Stimulated activated CD8-positive, alpha-beta memory T cell treated with anti-CD3 and anti-CD28 coated beads, Interleukin-15, amount 100 ng/mL, for 24 hours (primary cell): ENCODE data around the gene OAF.

Experiments used
- DNase-seq: peaks from one replicate; pipeline ENCODE4 v3.0.0-alpha.2; 2020; ENCODE audit warnings: low read depth

Gene OAF

DNA sequence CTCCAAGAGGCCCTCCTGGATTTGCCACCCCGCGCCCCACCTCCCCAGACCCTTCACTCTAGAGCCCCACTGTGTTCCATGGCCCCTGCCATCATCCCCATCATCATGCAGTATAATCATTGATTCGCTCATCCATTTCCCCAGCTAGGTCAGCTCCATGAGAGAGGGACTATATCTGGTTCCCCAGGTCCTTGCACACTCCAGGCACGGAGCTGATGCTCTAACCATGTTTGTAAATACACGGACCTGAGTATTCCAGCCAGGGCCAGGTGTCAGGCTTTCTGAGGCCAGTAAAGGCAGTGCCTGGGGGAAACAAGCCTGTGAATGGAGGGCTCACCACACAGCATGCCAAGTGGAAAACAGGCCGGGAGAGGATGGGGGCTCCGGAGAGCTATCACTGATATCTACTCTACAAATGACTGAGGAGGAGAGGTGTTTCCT lies 27.1 kb upstream of the OAF start:
- no peak for DNase-seq

GRCh38 chr11:120184371-120184945 lies 26.4 kb upstream of the OAF start:
- DNase-seq, result no peak

GRCh38 chr11:120184946-120185705 lies 25.7 kb upstream of the OAF start:
- DNase-seq, result no peak

DNA sequence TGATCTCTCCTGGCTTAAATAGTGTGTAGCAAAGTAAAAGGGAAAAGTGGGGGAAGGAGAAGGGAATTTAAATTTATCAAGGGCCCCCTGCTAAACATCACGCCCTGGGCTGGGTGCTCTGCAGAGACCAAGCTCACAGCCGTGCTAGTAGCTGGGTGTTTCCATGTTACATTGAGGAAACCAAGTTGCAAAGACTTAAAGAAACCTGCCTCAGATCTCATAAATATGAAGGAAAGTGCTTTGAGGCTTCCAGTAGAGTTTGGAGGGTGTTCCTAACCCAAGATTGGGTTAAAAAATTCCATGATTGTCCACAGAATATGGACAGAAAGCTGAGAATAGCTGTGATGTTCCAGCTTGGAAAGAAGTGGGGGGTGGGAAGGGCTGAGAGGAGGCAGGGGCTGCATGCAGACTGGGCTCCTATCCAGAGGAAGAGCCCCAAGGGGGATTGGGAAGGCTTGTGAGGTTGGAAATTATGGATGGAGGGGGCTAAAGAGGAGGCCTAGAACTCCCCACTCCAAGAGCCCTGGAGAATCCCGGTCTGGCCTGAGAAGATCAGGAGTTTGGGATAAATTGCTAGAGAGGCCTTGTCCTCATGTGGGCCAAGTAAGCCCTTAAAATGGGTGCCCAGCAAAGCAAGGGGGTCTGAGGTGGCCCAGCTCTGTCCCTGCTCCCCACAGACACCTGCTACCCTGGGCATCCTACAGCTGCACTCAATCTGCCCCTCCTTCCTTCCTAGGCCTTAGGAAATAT lies 25.0 kb upstream of the OAF start:
- no peak for DNase-seq

DNA sequence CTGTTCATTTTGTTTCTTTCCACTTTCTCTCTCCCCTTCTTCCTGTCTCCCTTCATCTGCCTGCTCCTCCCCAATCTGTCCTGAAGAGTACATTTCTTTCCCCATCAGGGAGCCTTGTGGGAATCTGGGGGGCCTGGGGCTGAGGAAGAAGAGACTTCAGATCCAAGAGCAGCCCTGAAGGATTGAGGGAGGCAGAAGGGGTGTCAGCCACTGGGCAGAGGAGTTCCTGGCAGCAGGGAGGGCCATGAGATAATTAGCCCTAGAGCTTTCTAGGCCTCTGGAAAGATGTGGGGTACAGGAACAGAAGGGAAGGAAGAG lies 24.4 kb upstream of the OAF start:
- DNase-seq, result no peak

DNA sequence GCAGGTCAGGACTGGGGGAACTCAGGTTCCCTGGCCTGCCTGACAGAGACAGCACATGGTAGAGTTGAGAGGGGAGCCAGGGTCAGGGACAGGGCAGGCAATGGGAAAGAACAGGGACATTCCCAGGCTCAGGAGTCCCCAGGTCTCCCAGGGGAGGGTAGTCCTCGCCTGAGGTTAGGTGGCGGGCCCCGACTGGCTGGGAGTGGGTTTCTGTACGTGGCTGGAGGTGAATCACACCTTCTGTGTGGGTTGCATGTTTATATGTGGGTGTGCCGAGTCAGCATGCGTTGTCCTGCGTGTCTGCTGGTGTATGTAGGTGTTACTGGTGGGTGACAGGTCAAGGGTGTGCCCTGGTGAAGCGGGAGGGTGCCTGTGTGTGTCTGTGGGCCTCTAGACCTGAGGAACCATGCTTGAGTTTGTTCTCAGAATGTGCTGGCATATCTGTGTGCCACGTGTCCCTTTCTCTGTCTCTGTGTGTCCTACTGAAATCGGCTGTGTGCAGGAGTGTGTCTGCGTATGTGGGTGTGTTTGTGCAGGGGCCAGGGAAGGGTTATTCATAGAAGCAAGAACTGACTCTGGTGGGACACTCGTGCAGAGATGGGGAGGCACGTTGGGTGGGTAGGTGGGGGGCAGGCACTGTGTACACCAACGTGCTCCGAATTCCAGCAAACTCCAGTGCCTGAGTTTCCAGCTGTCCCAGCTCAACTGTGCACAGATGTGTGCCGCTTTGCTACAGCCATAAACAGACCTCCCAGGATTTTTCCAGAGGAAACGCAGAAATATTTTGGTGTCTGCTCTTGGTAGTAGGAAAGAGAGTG lies 23.8 kb upstream of the OAF start:
- no peak for DNase-seq

GRCh38 chr11:120188371-120188770 lies 22.5 kb upstream of the OAF start:
- no peak for DNase-seq

GRCh38 chr11:120188811-120189455 lies 21.9 kb upstream of the OAF start:
- DNase-seq, result no peak

DNA sequence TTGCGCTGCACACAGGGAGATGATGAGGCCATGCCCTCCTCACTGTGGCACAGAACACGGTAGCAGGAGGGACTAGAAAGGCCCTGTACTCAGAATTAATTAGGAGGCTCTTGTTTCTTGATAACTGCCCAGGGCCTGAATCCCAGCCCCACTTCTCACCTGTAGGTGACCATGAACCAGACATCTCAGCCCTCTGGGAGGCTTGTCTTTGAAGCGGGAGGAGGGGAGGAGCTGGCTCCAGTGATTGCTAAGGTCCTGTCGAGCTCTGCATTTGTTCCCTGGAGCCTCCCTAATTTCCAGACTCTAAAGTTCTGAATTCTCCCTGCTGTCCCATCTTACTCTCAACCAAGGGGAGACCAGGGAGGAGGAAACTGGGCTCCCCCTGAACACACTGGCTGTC lies 19.8 kb upstream of the OAF start:
- DNase-seq, result no peak

DNA sequence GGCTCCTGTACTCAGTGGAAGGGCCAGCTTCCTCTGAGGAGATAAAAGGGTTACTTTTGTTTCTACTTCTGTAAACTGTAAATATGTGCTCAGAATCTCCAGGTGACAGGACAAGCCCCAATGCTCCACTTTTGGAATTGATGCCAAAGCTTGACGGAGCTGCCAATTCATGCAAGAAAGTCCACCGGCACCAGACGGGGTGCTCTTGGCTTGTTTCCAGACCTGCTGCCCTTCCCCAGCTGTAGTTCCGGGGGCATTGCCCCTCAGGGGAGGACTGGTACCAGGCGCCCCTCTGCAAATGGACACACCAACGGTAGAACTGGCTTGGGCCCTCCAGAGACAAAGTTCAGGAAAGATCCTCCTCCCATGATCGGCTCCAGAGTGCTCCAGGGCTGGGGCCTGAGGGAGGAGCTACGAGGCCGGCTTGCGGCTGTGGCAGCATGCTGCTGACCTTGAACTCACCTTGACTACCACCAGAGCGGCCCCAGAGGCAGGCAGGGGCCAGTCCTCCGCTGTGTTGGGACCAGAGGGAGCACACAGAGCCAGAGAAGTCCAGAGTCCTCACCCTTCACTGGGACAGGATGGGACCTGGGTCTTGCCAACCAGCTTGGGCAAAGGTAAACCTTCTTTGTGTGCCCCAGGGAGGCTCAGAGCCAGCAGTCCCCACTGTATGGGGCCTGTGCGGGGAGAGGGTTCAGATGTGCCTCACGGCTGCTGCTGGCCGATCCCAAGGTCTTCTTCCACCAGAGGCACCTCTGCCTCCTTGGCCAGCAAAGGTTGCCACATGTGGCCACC lies 17.8 kb upstream of the OAF start:
- DNase-seq, result no peak

DNA sequence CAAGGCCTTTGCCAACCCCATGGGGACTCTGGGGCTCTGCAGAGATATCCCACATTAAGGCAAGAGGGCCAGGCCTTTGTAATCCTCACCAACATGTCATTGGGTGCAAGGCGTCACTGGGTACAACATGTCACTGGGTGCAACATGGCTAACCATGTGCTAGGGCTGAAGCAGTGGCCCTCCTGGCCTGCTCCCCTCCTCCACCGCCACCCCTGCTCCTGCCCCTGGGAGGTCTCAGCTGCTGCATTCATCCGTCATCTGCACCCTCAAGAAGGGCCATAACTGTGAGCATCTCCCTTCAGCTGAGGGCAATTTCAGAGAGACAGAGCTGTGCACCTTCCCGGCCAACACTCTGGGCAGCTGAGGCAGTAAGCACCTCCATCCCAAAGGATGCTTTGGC lies 16.7 kb upstream of the OAF start:
- DNase-seq, result no peak

DNA sequence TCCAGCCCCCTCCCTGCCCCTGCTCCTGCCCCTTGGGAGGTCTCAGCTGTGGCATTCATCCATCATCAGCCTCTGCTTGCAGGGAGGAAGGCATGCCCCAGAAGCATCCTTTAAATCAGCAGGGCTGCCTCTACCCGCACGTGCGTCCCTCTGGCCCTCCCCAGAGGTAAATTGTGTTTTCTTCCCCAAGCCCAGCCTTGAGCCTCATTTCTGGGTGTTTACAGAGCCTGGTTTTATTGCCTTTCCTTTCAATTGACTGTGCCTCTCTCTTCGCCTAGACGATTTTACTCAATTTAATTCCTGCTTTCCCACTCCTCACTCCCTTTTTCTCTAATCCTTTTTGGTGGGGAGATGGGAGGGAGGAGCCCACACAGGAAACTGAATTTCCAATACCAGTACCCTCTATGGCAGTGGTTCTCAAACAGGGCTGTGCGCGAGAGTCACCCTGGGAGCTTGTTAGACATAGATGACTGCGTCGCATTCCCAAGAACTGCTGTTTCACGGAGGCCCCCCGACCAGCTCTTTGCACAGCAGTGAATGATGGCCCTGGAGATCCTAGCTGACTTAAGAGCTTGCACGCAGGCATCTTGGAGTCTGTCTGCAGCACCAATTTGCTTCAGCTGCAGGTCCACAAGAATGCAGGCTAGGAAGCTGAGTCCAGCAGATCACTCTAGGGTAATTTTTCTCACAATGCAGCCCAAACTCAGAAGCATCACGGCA lies 15.1 kb upstream of the OAF start:
- DNase-seq, result no peak

DNA sequence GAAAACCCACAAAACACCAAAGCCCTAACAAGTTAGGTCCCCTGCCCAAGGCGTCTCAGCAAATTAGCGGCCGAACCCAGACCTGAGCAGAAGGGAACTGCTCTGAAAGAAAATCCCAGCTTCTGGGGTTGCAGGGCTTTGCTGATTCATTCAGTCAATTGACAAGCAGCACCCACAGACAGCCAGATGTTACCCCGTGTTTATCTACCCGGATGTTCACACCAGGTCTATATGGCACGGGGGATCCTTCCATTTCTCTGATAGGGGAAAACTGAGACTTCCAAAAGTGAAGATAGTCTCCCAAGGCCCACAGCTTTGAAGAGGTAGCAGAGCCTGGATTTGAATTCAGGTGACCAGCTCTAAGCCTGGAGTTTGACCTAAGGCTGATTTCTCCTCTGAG lies 14.0 kb upstream of the OAF start:
- no peak for DNase-seq

DNA sequence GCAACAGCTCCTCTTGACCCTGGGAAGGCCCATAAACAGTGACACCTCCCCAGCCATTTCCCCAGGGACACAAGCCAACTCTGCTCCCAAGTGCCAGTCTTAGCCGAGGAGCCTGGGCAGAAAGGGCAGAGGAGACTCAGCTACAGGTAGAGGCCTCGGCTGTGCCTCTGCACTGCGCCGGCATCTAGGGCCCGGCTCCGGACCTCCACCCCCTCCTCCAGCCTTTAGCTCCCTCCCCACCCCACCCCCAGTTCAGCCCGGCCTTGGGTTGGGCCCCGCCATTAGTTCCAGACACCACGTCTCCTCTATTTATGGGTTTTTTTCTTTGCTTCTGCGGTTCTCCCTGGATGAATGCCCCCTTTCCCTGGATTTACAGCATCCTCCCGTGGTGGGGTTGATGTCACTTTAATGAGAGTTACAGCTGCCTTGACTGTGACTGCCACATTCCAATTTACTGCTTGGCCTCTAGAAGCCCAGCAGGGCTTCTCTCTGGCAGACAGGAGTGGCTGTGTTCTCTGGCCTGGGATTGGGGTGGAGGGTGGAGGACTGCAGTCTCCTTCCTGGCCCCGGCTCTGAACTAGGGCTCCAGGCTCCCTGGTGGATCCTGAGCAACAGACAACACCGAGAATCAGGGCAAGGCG lies 13.5 kb upstream of the OAF start:
- no peak for DNase-seq

- DNase-seq, result no peak
Observed at GRCh38 chr11:120197977-120198376, 12.9 kb upstream of the OAF start.

- DNase-seq, result no peak
Observed at GRCh38 chr11:120198403-120198786, 12.4 kb upstream of the OAF start.

DNA sequence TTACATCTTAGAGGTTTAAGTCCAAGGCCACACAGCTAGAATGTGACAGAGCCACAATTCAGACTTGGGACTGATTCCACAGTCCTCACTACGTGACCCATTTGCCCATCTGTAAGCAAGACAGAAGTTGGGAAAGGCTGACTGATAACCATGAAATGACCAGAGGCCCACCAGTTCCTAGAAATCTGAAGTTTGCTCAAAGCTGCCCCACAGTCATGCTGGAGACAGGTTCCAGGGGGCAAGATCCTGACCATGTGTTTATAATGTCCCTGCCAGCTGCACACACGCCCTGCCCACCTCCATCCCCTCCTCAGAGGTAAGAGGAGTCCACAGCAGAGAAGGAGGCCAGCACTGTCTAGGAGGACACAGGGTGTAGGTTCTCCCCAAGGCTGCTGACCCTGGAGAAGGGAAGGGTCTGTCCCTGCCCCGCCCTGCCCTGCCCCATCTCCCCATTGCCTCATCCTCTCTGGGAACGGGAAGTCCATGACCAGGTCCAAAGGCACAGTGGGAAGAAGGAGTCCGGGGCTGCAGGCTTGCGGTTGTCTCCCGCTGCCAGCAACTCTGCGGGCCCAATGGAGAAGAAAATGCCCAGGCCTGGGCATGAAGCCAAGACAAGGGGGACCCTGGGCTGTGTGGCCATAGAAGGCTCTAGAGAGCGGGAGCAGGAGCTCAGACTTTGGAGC lies 11.9 kb upstream of the OAF start:
- DNase-seq, result no peak

- DNase-seq, result no peak
Observed at GRCh38 chr11:120199613-120200012, 11.2 kb upstream of the OAF start.

DNA sequence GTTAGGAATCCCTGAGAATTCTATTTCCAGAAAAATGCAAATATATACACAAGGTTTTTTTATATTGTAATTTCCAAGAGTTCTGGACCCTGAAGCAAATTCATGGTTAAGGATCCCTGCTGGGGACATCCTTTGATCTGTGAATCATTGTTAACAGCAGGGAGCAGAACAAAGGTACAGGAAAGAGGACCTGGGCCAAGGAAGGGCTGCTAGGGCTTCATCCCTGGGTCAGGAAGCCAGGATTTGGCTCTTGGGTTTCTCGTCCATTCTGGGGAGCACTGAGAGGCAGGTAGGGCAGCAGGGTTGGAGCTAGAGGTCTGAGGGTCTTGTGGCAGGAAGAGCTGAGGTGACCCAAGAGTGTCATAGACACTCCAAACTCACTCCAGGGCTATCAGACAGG lies 10.2 kb upstream of the OAF start:
- DNase-seq, result no peak

GRCh38 chr11:120201653-120202052 lies 9.2 kb upstream of the OAF start:
- DNase-seq, result no peak
